DMS114 treated with DMSO at 0.1 percent for 48 hours (cell line): ENCODE measurements around the gene RASA2.
"Not testable (repeated sequence)": the region's sequence is repeated elsewhere in the genome, so short reads cannot be mapped to it uniquely, and the experiment has no call there.

Experiments
- DNase-seq: peaks from one replicate; lab custom pipeline; 2025; ENCODE audit not compliant: unreplicated experiment; lab: John Stamatoyannopoulos, UW

RASA2 gene

GRCh38 chr3:141457624-141458236 is 29.1 kb upstream of the RASA2 start:
- DNase-seq, result no peak

GRCh38 chr3:141459008-141459407 is 27.8 kb upstream of the RASA2 start:
- no peak for DNase-seq

GRCh38 chr3:141460097-141460704 is 26.6 kb upstream of the RASA2 start:
- DNase-seq, result peak; percentile 67

- DNase-seq, result no peak
These were observed 24.5 kb upstream of the RASA2 start for GRCh38 chr3:141462176-141462859.

GRCh38 chr3:141465221-141465620 is 21.6 kb upstream of the RASA2 start:
- DNase-seq, result no peak

- no peak for DNase-seq
These were observed 20.1 kb upstream of the RASA2 start for GRCh38 chr3:141466633-141467169.

GRCh38 chr3:141469720-141470119 is 17.1 kb upstream of the RASA2 start:
- no peak for DNase-seq

- DNase-seq, result no peak
These were observed 15.7 kb upstream of the RASA2 start for GRCh38 chr3:141471160-141471559.

- DNase-seq, result no peak
These were observed 10.8 kb upstream of the RASA2 start for GRCh38 chr3:141476033-141476432.

GRCh38 chr3:141477224-141477623 is 9.6 kb upstream of the RASA2 start:
- DNase-seq, result no peak

GRCh38 chr3:141478139-141478538 is 8.7 kb upstream of the RASA2 start:
- DNase-seq, result no peak

- DNase-seq, result not testable (repeated sequence)
These were observed 8.0 kb upstream of the RASA2 start for GRCh38 chr3:141478840-141479239.

GRCh38 chr3:141482245-141482922 is 4.4 kb upstream of the RASA2 start:
- DNase-seq, result no peak

- no peak for DNase-seq
These were observed 2.0 kb upstream of the RASA2 start for GRCh38 chr3:141484701-141485287.

GRCh38 chr3:141485641-141486495 is 959 bp upstream of the RASA2 start:
- DNase-seq, result no peak

- DNase-seq, result peak; percentile 53
These were observed 406 bp upstream of the RASA2 start for GRCh38 chr3:141486496-141486745.

GRCh38 chr3:141487521-141488252 is 860 bp downstream of the RASA2 start:
- DNase-seq, result peak; percentile 12

- DNase-seq, result no peak
These were observed 2.4 kb downstream of the RASA2 start for GRCh38 chr3:141489203-141489602.

- no peak for DNase-seq
These were observed 4.3 kb downstream of the RASA2 start for GRCh38 chr3:141491081-141491480.

- no peak for DNase-seq
These were observed 5.1 kb downstream of the RASA2 start for GRCh38 chr3:141491929-141492328.
